Right lobe of liver (tissue), 4 donors: ENCODE data around the gene NPAS2.
A peak's percentile ranks its signal among the peaks of the same experiment; 100 is the strongest.

ENCODE experiments used
- CTCF ChIP-seq, 4 donors: fragments of 200-600 bp in 3 of 4; fragments of 450-650 bp in 1 of 4; IDR thresholded peaks; one replicate each; pipeline versions ENCODE4 v1.5.1 to v1.8.0; 2016 to 2022; ENCODE audit warnings: antibody characterized with exemption in 4 of 4, mild to moderate bottlenecking in 2 of 4
- POLR2A ChIP-seq: fragments of 450-650 bp; IDR thresholded peaks from one replicate; pipeline ENCODE4 v1.6.1; 2017; ENCODE audit warnings: antibody characterized with exemption, mild to moderate bottlenecking
- donor health status: DM: no; HTN: no; CAD: no.
- donor health status: DM: no; HTN: no; CAD: no.
- donor health status: DM: no; HTN: yes; CAD: no.

GRCh38 chr2:100984892-100985307 is 165.0 kb downstream of the NPAS2 start:
- TF ChIP-seq POLR2A, result no peak
- peak; percentile 87 to 93 (median 90) for TF ChIP-seq CTCF (IDR thresholded peaks at IDR 0.05)
